GM23338 (cell line): ENCODE data around the gene PRDM5. TPM values are rescaled to one million over a fixed set of nuclear protein-coding genes. Genes with fewer than 3 reads are reported as not detected.

Experiments
- ATAC-seq: fragments of 200-7000 bp; cut with Tn5 transposase; 3 replicates; pipeline ENCODE4 v1.9.1; 2020
- DNase-seq: peaks from one replicate; pipeline ENCODE4 v3.0.0-alpha.2; 2015; ENCODE audit warnings: low spot score
- H2AFZ ChIP-seq: fragments of 200-600 bp; sonication (generic); 2 replicates; pipeline ENCODE4 v1.8.0; 2016; ENCODE audit warnings: antibody characterized with exemption, mild to moderate bottlenecking, moderate library complexity
- H3F3A ChIP-seq: fragments of 200-600 bp; sonication (generic); replicated peaks from 2 replicates; pipeline ENCODE4 v1.8.0; 2017; ENCODE audit warnings: antibody characterized with exemption, mixed run types, low read depth
- H3K27ac ChIP-seq: fragments of 200-600 bp; sonication (generic); 2 replicates; pipeline ENCODE4 v1.6.1; 2016; ENCODE audit warnings: low read depth
- H3K27me3 ChIP-seq: fragments of 200-600 bp; sonication (generic); 2 replicates; pipeline ENCODE4 v1.8.0; 2016; ENCODE audit warnings: mild to moderate bottlenecking, mixed run types, moderate library complexity; ENCODE audit not compliant: insufficient read depth
- H3K36me3 ChIP-seq: fragments of 200-600 bp; sonication (generic); 2 replicates; pipeline ENCODE4 v1.8.0; 2016; ENCODE audit warnings: mild to moderate bottlenecking; ENCODE audit not compliant: insufficient read depth
- H3K4me1 ChIP-seq: fragments of 200-600 bp; sonication (generic); 2 replicates; pipeline ENCODE4 v1.8.0; 2016; ENCODE audit warnings: mild to moderate bottlenecking, moderate library complexity; ENCODE audit not compliant: insufficient read depth
- H3K4me2 ChIP-seq: fragments of 200-600 bp; sonication (generic); 2 replicates; pipeline ENCODE4 v1.7.1; 2017; ENCODE audit warnings: mixed run types
- H3K4me3 ChIP-seq: fragments of 200-600 bp; sonication (generic); 2 replicates; pipeline ENCODE4 v1.6.1; 2016; ENCODE audit warnings: mixed run types
- H3K79me2 ChIP-seq: fragments of 200-600 bp; sonication (generic); replicated peaks from 2 replicates; pipeline ENCODE4 v1.8.0; 2017; ENCODE audit warnings: mild to moderate bottlenecking; ENCODE audit not compliant: insufficient read depth
- H3K9me2 ChIP-seq: fragments of 200-600 bp; sonication (generic); 2 replicates; pipeline ENCODE4 v1.8.0; 2017; ENCODE audit not compliant: insufficient read depth
- H4K20me1 ChIP-seq: fragments of 200-600 bp; sonication (generic); replicated peaks from 2 replicates; pipeline ENCODE4 v1.8.0; 2017; ENCODE audit warnings: mild to moderate bottlenecking; ENCODE audit not compliant: insufficient read depth
- H3K27ac Mint-ChIP-seq: 2 replicates; pipeline ENCODE4 v1.8.0; 2020; ENCODE audit warnings: inconsistent platforms, mild to moderate bottlenecking, moderate library complexity, mixed read lengths
- H3K27me3 Mint-ChIP-seq: 3 replicates; pipeline ENCODE4 v1.8.0; 2022; ENCODE audit warnings: low read depth, mild to moderate bottlenecking, moderate library complexity, mixed read lengths, inconsistent platforms; ENCODE audit not compliant: insufficient read depth, poor library complexity
- H3K36me3 Mint-ChIP-seq: 3 replicates; pipeline ENCODE4 v1.8.0; 2021; ENCODE audit warnings: low read depth, mild to moderate bottlenecking, inconsistent platforms, moderate library complexity, mixed read lengths
- H3K4me1 Mint-ChIP-seq: 3 replicates; pipeline ENCODE4 v1.8.0; 2020; ENCODE audit warnings: mild to moderate bottlenecking, inconsistent platforms, mixed read lengths
- H3K4me3 Mint-ChIP-seq: 3 replicates; pipeline ENCODE4 v1.8.0; 2021; ENCODE audit warnings: moderate library complexity, mild to moderate bottlenecking, inconsistent platforms, mixed read lengths
- H3K9me3 Mint-ChIP-seq: 3 replicates; pipeline ENCODE4 v1.8.0; 2020; ENCODE audit warnings: moderate library complexity, mild to moderate bottlenecking, inconsistent platforms, mixed read lengths
- CREB1 ChIP-seq: fragments of 250-450 bp; sonication (Bioruptor Pico); IDR thresholded peaks from 2 replicates; pipeline ENCODE4 v1.5.0; 2020; ENCODE audit warnings: low read depth, mild to moderate bottlenecking, moderate library complexity
- EZH2phosphoT487 ChIP-seq: fragments of 200-600 bp; sonication (generic); IDR thresholded peaks from one replicate; pipeline ENCODE4 v1.8.1; 2018; ENCODE audit warnings: antibody characterized with exemption; ENCODE audit not compliant: unreplicated experiment
- JUNB ChIP-seq: IDR thresholded peaks from one replicate; pipeline ENCODE4 v1.6.1; 2016; ENCODE audit warnings: antibody characterized with exemption; ENCODE audit not compliant: unreplicated experiment
- NANOG ChIP-seq: IDR thresholded peaks from 2 replicates; pipeline ENCODE4 v1.6.1; 2016; ENCODE audit warnings: antibody characterized with exemption, borderline replicate concordance
- STAT1 ChIP-seq: IDR thresholded peaks from one replicate; pipeline ENCODE4 v1.6.1; 2016; ENCODE audit warnings: antibody characterized with exemption; ENCODE audit not compliant: unreplicated experiment
- ZNF114 ChIP-seq: fragments of 250-450 bp; sonication (Bioruptor Pico); IDR thresholded peaks from 2 replicates; pipeline ENCODE4 v1.5.0; 2020; ENCODE audit warnings: mild to moderate bottlenecking, moderate library complexity
- ZNF331 ChIP-seq: fragments of 250-450 bp; sonication (Bioruptor Pico); IDR thresholded peaks from 2 replicates; pipeline ENCODE4 v1.5.0; 2020; ENCODE audit warnings: low read depth, mild to moderate bottlenecking, moderate library complexity
- ZNF462 ChIP-seq: fragments of 250-450 bp; sonication (Bioruptor Pico); IDR thresholded peaks from 2 replicates; pipeline ENCODE4 v1.5.0; 2020; ENCODE audit warnings: mild to moderate bottlenecking, moderate library complexity
- polyA plus RNA-seq: library from polyadenylated mRNA; unstranded; fragments of >200 nt; fragmentation: Nextera tagmentation; extraction: Ambion mirVana; gene quantifications from 2 replicates; pipeline ENCODE4 v1.2.1, GENCODE V29; 2016
- total RNA-seq: library from RNA; depleted of rRNA; stranded (reverse); fragments of >200 nt; shearing (Covaris generic); gene quantifications from 2 replicates; pipeline ENCODE4 v1.2.3, GENCODE V29; 2014
- TF ChIP-seq, protein P1 (sequence below): IDR thresholded peaks from 2 replicates; pipeline ENCODE4 v1.6.1; 2016; ENCODE audit warnings: antibody characterized with exemption

The PRDM5 gene
- total and polyA plus RNA-seq, 2 experiments from 2014 or later, result 11.2 to 40.4 TPM

DNA sequence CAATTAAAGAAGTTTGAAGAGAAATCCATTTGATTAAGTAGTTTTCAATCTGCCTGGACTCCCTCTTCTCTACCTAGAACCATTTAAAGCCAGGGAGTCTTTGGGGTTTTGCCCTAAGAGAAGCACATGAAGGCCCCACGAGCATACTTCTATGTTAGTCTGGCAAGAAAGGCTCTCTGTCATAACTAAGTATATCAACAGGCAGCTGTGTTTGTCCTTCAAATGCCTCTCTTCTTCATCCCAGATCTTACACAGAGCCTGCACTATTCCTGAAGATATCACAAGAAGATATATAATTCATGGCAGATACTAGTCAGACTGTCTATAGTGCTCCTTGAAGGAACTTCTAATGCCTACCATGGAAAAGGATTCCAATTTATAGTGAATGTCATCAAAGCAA is 206.2 kb downstream of the PRDM5 start (continued):
- no peak for TF ChIP-seq ZNF462 (CRISPR knock-in tag)
- TF ChIP-seq ZNF114 (CRISPR knock-in tag), result no peak
- no peak for TF ChIP-seq EZH2phosphoT487
- no peak for TF ChIP-seq ZNF331 (CRISPR knock-in tag)

GRCh38 chr4:120714417-120715010 is 208.0 kb downstream of the PRDM5 start:
- Histone ChIP-seq H2AFZ (no peak overlapping the region), H3K4me3 (no peak overlapping the region), H3K27me3 (no peaks in the 10 kb centered on the region), H3K36me3 (no peaks in the 10 kb centered on the region), H3F3A (no peaks in the 10 kb centered on the region), H3K9me2 (no peaks in the 10 kb centered on the region), H4K20me1 (no peaks in the 10 kb centered on the region), H3K79me2 (no peaks in the 10 kb centered on the region), H3K27ac (no peak overlapping the region), H3K4me1 (no peaks in the 10 kb centered on the region), H3K4me2 (no peak overlapping the region)
- DNase-seq (no peak), ATAC-seq (no peak)
- Mint-ChIP-seq H3K27ac (no peak overlapping the region), H3K4me3 (no peak overlapping the region), H3K4me1 (peaks cover 3% of the 10 kb centered on the region; the same call in 2 of the 3 replicates), H3K36me3 (0 out of 3 replicates have a peak, but pooled peaks cover 2% of the 10 kb centered on the region), H3K27me3 (peaks cover 1% of the 10 kb centered on the region), H3K9me3 (no peaks in the 10 kb centered on the region)
- TF ChIP-seq JUNB (no peak), CREB1 (CRISPR knock-in tag) (no peak), STAT1 (no peak), NANOG (no peak)
- TF ChIP-seq, protein P1, sequence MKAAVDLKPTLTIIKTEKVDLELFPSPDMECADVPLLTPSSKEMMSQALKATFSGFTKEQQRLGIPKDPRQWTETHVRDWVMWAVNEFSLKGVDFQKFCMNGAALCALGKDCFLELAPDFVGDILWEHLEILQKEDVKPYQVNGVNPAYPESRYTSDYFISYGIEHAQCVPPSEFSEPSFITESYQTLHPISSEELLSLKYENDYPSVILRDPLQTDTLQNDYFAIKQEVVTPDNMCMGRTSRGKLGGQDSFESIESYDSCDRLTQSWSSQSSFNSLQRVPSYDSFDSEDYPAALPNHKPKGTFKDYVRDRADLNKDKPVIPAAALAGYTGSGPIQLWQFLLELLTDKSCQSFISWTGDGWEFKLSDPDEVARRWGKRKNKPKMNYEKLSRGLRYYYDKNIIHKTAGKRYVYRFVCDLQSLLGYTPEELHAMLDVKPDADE, result no peak
